CMK (cell line): ENCODE data around the gene KPNA3.
"Not testable (repeated sequence)": the region's sequence is repeated elsewhere in the genome, so short reads cannot be mapped to it uniquely, and the experiment has no call there.

ENCODE experiments used
- DNase-seq: peaks from one replicate; pipeline ENCODE4 v3.0.0-alpha.2; 2010; ENCODE audit warnings: low read depth

The KPNA3 gene, protein sequence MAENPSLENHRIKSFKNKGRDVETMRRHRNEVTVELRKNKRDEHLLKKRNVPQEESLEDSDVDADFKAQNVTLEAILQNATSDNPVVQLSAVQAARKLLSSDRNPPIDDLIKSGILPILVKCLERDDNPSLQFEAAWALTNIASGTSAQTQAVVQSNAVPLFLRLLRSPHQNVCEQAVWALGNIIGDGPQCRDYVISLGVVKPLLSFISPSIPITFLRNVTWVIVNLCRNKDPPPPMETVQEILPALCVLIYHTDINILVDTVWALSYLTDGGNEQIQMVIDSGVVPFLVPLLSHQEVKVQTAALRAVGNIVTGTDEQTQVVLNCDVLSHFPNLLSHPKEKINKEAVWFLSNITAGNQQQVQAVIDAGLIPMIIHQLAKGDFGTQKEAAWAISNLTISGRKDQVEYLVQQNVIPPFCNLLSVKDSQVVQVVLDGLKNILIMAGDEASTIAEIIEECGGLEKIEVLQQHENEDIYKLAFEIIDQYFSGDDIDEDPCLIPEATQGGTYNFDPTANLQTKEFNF

DNA sequence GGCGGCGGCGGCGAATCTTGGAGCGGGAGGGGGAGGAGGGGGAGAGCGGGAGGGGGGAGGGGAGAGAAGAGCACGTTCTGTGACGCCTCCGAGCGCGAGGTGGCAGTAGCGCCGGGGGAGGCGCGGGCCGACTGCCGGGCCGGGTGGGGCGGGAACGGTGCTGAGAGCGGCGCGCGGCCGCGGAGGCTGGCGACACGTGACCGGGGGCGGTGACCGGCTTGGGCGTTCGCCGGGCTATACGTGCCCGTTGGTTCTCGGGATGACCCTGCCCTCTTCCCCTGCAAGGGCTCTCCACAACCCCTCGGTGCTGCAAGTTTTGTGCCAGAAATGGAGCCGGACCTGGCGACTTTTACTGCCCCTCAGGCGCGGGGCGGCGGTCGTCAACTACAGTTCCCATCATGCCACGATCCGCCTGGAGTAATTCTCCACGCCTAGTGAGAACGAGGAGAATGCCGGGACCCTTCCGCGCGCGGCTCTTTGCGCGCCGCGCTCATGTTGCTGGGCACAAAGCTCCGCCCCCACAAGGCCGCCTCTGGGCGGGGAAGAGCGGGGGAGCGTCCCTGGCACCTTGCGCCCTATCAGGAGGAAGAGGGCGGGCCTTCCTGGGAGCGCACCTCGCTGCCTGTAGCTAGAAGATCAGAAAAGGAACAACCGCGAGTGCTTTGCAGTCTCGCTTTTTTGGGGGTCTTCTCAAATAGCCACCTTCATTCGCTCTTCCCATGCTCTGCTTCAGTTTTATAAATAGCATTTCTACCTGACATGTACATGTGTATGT lies at the start of gene KPNA3:
Gene KPNA3, minus strand, starts transcription at position 133 of the 775 bp plus-strand sequence. CDS start 176 bp downstream, outside the sequence.
- DNase-seq = peak; percentile 94

DNA sequence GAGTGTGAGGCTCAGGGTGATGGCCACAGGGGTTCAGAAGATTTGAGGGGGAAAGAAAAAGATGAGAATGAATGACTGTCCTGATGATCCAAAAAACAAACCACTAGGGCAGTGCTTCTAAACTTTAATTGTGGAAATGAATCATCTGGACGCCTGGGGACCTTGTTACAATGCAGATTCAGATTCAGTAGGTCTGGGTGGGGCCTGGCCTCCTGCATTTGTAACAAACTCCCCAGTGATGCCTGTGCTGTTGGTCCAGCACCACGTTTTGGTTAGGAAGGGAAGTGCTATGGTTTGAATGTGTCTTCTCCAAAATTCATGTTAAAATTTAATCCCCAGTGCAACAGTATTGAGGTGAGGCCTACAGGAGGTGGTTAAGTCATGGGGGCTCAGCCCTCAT lies 49.5 kb upstream of the KPNA3 start:
- no peak for DNase-seq

DNA sequence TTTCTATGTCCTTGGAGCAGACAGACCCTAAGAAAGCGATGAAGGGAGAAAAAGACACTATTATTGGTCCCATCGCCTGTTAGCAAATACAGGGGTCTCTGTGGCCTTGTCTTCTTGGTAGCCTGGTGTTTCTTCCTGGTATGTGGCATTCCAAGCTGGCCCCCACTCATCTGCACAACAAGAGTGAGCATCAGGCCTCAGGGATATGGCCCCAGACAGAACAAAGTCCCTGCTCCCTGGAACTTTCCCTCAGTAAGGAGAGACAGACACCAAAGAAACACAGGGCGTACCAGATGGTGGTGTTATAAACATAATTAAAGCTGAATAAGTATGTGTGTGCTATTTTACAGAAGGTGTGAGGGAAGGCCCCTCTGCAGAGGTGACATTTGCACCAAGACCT lies 48.2 kb upstream of the KPNA3 start:
- no peak for DNase-seq

DNA sequence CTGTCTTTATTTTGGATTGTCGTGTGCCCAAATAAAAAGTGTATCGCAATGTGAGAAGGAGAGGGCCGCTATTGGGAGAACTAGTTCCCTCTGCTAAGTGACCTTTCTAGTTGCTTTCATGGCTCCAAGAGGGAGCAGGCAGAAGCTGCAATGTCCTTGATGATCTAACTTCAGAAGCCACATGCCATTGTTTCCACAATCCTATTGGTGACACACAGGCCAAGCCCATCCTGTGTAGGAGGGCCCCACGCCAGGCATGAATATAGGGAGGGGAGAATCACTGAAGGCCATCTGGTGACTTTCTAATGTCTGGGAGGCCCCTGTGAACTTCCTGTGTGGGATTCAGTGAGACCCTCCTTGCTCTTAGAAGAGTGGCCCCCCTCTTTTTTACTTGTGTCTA lies 47.8 kb upstream of the KPNA3 start:
- DNase-seq = peak; percentile 91

DNA sequence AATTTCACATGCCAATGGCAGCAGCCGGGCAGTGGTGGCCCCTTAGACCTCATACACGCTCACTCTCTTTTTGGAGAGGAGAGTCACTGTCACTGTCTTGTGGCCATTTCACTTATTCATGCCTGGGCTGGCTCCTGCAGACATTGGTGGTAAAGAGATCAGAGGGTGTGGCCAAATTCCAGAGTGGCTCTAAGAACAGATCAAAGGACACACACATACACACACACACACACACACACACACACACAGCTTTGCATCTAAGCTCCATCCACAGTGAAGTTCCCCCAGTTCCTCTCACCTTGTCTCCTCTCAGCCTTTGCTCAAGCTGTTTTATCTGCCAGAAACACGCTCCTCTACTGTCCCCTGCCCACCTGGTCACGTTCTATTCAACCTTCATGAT lies 46.5 kb upstream of the KPNA3 start:
- DNase-seq = peak; percentile 30

DNA sequence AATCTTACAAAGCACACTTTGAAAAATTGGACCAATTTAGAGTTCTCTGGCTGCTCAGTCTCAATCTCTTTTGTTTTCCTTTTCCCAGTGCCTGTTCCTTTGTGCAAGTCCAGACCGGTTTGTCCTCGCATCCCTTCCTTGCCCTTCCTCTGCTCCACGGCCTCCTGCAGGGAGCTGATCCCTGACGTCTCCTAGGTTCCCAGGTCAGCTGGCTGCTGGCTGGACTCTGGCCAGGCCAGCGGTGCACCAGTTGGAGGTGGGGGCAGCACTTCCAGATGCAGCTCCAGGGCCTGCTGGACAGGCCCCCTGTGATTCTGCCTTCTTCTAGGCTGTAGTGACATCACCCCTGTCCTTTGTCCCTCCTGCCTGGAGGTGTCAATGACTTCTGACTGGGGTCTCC lies 44.0 kb upstream of the KPNA3 start:
- DNase-seq = no peak

DNA sequence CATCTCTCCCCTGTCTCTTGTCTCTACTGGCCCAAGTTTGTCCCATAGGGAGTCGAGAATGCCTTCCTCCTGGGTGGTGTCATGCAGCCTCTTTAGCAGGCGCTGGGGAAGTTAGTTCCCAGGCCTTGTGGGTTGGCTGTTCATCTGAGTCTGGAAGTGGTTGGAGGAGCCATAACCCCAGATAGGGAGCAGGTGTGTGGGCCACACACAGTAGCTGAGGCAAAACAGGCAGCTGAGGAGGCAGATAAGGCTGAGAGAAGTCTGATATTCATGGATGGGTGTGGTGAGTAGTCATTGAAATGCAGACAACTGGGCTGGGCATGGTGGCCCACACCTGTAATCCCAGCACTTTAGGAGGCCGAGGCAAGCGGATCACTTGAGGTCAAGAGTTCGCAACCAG lies 40.9 kb upstream of the KPNA3 start:
- DNase-seq = no peak

DNA sequence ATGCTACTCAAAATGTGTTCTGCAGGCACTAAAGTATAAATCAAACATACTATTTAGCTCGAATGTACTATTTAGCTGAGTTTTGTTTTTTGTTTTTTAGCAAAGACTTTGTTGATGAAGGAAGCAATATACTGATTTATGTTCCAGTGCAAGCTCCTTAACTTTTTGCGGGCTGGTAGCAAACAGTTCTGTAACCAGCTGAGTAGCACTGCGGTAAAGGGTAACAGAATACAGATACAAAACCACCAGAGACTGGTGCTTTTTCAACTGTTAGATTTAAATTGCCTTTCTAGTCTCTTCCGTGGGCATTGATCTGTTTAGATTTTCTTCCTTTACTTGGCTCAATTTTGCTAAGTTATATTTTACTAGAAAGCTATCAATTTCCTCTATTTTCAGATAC lies 39.0 kb upstream of the KPNA3 start:
- no peak for DNase-seq

DNA sequence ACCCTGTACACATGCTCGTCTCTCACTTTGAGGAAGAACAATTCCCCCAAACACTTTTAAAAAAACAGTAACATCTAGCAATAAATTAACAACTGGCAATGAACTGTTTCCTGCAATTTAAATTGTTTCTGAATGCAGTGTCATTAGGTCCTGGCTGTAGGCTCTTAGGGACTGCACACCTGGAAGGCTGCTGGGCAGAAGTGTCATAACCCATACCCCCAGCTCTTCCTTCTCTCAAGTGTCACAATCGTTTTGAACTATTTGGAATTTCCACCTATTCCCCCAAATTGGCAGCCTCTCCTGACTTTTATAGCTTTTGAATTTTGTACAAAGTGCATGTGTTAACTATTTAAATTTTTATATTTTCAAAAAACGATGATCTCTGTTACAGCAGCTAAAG lies 38.2 kb upstream of the KPNA3 start:
- no peak for DNase-seq

DNA sequence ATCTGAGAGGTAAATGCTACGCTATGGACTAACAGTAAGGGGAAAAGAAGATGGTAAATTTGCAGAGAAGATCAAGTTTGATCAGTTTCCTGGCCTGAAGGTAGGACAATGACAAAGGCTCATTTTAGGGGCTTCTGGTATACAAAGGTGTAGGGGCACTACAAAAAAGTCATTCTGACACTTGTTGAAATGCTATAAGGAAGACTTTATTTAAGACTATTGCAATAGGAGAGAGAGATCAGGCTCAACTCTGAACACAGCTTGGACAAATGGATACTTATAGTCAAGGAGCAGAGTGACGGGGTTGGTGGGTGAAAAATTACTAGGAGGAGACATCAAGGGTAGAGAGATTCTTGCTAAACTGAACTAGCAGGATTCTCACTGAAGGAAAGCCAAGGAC lies 37.2 kb upstream of the KPNA3 start:
- DNase-seq = no peak

DNA sequence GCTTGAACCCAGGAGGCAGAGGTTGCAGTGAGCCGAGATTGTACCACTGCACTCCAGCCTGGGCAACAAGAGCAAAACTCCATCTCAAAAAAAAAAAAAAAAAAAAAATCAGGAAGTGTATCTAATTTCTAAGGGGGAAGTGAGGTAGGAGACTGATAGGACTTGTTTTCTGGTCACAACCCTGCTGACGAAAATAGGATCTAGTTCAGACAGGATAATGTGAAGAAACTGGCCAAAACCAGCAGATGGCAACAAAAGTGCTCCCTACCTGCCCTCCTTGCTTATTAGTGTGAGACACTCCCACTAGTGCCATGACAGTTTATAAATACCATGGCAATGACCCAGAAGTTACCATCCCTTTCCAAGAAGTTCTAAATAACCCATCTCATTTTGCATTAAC lies 36.0 kb upstream of the KPNA3 start:
- peak; percentile 61 for DNase-seq

DNA sequence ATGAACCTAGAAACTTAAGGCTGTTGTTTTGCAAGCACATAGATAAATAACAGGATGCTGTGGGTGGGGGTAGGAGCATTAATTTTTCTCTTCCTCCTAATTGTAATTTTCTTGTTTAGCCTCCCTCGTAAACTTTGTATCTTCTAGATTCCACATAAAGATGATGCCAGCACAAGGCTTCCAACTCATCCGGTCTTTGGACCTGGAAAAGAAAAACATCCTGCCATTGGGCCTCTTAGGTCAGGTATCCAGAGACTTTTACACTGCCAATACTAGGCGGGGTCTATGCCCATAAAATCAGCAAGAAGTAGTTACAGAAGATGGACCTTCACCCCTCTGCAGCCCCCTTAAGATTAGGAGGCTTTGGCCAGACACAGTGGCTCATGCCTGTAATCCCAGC lies 35.4 kb upstream of the KPNA3 start:
- DNase-seq = no peak

DNA sequence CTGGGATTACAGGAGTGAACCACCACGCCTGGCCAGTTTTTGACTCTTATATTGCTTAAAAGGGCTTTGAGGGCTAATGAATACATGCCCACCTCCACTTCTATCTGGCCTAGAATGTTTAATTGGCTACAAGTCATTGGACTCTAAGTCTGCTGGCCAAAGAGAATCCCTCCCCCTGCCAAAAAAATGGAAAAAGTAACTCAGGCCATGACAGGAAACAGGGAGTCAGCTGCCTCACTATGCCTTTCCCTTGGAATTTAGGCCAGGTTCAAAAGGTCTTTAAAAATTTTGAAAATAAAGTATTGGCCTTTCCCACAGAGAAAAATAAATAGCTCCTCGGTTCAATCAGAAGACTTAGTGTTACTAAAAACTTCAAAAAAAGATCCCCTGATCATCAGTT lies 34.9 kb upstream of the KPNA3 start:
- DNase-seq = no peak

DNA sequence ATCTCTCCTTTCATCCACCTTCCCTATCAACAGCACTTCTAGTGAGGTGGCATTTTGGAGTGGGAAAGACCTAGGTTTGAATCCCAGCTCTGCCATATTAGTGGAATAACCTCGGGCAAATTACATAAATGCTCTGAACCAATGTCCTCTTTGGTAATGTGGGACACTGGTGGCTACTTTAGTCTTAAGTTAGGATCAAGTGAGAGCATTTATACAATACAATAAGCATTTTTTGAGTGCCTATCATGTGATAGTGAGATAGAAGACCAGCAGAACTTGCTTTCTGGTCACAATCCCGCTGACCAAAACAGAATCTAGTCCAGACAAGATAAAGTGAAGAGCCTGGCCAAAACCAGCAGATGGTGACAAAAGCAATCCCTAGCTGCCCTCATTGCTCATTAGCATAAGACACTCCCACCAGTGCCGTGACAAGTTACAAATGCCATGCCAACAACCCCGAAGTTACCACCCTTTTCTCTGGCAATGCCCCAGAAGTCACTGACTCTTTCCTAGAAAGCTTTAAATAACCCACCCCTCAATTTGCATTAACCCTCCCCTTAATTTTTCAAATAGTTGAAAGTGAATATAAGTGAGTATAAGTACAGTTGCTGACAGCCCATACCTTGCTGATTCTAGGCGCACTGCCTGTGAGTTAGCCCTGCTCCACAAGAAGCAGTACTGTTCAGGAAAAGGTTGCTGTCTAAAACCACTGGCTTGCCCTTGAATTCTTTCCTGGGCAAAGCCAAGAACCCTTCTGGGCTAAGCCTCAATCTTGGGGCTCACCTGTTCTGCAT lies 28.9 kb upstream of the KPNA3 start:
- no peak for DNase-seq

DNA sequence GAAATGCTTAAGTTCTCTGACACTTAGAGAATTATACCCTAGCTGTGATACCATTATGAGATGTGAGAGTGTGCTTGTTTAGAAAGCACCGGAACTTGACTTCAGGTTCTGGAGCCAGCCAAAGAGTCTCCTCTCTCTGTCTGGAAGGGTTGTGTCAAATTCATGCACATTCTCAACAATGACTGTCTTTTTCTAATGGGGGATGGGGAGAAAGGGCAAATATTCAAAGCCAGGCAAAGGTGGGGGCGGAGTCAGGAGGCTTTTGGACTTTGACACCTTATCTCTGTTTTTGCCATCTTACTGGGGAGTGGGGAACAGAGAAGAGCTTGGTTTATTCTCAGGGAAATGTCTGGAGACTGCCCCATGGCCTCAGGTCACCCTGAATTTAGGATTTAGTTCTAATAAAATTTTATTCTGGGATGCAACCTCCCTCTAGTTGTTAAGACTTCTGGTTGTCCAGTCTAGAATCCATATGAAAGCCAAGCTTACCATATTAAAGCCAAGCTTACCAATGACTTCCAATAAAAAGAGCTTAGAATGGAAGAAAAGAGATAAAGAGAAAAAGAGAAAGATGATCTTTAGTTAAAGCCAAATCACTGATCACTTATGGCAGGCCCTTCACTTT lies 28.2 kb upstream of the KPNA3 start:
- DNase-seq = no peak

DNA sequence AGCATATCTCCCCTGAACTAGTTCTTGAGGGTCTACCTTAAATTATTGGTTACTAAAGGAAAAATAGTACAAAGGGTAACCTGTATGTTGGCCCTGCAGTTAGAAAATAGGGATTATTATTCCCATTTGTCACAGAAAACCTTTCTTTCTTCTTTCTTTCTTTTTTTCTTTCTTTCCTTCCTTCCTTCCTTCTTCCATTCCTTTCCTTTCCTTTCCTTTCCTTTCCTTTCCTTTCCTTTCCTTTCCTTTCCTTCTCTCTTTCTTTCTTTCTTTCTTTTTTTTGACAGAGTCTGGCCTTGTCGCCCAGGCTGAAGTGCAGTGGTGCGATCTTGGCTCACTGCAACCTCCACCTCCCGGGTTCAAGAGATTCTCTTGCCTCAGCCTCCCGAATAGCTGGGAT lies 23.6 kb upstream of the KPNA3 start:
- DNase-seq = not testable (repeated sequence)

DNA sequence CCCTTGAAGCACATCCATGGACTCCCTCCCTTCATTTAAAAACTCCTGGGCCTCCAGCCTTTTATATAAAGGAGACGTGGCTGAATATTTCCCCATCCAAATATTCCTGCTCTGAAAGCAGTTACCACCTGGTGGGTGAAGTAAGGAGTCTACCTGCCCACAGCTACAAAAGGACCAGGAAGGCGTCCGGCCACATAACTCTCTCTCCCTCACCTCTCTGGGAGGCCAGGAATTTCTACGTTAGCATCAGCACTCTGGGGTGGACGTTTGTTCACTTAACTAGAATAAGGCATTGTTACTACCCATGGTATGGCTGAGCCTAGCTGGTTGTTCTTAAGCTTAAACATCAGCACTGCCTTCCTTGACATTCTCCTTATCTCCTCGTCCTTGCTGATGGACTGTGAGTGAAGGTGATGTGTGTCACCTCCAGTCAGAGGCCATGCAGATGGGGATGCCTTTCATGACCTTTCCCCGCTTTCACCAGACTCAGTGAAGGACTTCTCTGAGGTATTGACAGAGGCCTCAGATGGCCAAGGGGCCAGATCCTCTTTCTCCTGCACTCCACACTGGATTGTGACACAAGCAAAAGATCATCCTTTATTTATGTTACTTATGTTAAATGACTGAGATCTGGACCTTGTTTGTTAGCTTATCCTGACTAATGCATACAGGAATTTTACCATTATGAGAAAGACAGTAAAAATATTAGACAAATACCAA lies 22.2 kb upstream of the KPNA3 start:
- no peak for DNase-seq

DNA sequence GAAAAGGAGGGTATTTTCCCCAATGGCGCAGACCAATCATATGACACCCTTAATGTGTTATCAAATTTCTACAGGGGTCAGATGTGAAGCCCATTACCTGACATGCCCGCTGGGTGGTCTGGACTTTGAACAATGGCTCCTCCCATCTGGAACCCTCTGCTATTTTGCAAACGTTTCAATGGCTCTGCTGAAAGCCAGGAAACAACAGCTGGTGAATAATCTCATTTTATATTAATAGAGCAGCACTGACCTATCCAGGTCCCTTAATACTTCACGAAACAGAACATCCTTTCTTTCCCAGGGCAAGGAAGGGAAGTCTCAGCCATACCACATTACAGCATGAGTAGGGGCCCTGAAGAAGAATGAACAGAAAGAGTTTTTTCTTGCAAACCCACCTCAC lies 20.3 kb upstream of the KPNA3 start:
- DNase-seq = no peak

DNA sequence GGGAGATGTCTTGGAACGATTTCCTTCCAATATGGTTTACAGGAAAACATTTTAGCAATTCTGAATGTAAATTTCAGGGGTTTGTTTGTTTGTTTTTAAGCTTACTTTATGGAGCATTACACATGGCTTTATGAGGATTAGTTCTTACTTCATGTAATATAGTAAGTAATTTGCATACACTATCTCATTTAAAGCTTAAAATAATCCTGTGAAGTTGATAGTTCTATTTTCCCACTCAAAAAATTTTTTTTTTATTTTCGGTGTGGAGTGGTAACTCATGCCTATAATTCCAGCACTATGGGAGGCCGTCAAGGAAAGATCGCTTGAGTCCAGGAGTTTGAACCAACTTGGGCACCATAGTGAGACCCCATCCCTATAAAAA lies 19.0 kb upstream of the KPNA3 start:
- no peak for DNase-seq

DNA sequence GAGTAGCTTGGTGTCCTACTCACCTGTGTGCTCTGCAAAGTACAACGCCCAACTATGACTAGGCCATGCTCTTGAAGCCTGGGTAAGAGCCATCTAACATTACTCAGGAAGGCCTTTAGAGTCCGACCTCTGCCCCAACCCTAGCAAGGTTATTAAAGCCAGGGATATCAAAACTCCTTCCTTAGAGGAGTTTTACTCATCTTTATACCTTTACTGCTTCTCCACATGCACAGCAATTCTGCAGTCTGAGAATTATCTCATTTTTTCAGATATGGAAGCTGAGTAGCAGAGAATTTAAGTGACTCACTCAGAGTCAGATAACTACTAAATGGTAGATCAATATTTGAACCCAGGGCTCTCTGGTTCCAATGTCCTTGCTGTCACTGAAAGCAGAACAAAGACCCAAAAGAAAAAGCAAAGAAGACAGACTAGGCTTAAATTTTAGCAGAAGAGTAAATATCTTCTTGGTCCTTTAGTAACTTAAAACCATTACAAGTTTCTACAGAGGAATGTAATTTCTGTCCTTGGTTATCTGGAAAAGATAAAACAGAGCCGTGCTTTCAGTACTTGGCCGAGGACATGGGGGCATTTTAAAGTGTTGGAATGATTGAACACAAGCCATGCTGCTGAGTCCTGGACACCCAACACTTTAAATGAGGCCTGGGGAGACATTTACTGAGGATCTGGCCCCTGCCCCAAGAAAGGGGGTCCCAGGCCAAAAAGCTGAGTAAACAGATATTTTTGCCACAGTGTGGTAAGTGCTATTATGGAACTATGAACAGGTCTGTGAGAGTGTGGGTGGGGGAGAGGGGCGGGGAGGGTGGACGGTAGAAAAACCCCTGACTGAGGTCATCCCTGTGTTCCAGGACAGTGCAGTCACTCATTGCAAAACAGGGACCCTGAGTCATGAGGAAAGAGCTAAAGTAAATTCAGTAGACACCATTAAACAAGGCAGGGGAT lies 18.4 kb upstream of the KPNA3 start:
- no peak for DNase-seq
